ENCODE measurements around the gene CAPN8. TPM values are rescaled to one million over a fixed set of nuclear protein-coding genes. Genes with fewer than 3 reads are reported as not detected.

Gene CAPN8
- total and polyA plus RNA-seq, 2 donors (not counting 1 experiment from before 2014, with no cell fraction given) = 0.37 to 0.52 TPM

Small RNAs within 50 kb of the gene (small RNA-seq; reads per million reads assigned to genes)
- not detected for gene RNU6-1248P (ENCODE audit: insufficient read length, low read depth, low replicate concordance)
- not detected for gene SNRPEP10 (ENCODE audit: insufficient read length, low read depth, low replicate concordance)

Other genes starting within 250 kb of the CAPN8 start
- gene CAPN2, start 46.8 kb upstream of the CAPN8 start, total RNA-seq = 79.6 and 83.9 TPM in 2 replicates
- gene CAPN2, start 46.8 kb upstream of the CAPN8 start, polyA plus RNA-seq = 38.5 and 63.9 TPM in 2 replicates
- 40.0 and 49.2 TPM in 2 replicates for gene TP53BP2, start 180.2 kb upstream of the CAPN8 start, total RNA-seq
- gene TP53BP2, start 180.2 kb upstream of the CAPN8 start, polyA plus RNA-seq = 10.8 and 18.2 TPM in 2 replicates

All from B cell (primary cell).